HG02884 (cell line): ENCODE results near the gene IFT22.
"Not testable (repeated sequence)": the region's sequence is repeated elsewhere in the genome, so short reads cannot be mapped to it uniquely, and the experiment has no call there.

Source experiments
- ATAC-seq: cut with Tn5 transposase; IDR thresholded peaks from one replicate; pipeline ENCODE4 v1.9.1; 2021; ENCODE audit warnings: mild to moderate bottlenecking, moderate library complexity; ENCODE audit not compliant: unreplicated experiment

The IFT22 gene

GRCh38 chr7:101321491-101322401 lies at the start of gene IFT22:
Gene IFT22 (minus strand): TSS chr7:101321812. CDS start chr7:101321709, 103 bp downstream.
- ATAC-seq, result peak; percentile 95

GRCh38 chr7:101370836-101371235 lies 49.2 kb upstream of the IFT22 start:
- ATAC-seq, result no peak

DNA sequence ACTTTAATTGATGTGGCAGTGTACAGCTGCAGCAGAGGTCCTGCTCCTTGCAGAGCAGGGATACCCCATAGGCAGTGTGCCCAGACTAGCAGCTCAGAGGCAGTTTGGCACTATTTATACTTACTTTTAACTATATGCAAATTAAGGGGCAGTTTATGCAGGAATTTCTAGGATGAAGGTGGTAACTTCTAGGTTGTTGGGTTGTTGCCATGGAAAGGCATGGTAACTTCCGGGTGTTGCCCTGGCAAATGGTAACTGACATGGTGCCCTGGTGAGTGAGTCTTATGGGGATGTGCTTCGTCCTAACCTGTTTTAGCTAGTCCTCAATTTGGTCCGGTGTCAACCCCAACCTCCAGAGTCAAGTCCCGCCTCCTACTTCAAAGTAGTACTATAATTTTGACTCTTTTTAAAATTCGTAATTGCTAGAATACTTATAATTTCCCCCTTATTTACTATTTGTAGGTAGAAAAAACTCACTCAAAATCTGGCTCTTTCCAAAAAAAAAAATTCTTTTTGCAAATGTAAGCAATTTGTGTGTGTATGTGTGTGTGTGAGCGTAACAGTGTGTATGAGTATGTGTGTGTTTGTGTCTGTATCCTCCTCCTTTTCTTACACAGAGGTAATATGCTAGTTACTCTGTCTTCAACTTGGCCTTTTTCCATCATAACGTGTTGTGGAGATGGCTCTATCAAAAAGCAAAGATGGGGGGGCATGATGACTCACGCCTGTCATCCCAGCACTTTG lies 47.0 kb upstream of the IFT22 start:
- ATAC-seq, result no peak

DNA sequence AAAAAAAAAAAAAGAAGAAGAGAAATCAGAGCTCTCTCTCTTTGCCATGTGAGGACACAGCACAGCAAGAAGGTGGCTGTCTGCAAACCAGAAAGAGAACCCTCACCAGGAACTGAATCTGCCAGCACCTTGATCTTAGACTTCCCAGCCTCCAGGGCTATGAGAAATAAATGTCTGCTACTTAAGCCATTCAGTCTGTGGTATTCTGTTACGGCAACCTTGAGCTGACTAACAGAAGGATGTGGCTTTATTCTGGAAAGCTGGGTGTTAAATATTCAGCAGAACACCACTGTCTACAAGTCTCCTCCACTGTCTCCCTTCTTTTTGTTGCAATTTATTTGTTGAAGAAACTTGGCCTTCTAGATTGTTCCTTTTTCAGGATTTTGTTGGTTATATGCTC lies 46.1 kb upstream of the IFT22 start:
- no peak for ATAC-seq

DNA sequence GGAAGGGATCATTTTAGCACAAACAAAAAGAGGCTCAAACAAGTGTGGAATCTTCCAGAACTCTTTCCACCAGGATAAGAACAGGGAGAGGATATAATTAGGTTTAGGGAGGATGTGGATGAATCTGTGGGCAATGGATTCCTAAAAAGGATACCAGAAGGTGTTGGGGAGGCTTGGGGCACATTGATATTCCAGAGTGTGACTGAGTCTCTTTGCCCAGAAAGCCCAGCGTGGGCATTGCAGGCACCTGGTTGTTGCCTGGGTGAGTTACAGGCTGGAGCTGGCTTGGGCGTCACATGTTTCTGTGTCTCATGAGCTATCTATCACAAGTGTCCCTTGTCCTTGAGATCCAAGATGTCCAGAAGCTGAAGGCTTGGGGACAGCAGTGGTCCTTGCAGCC lies 44.3 kb upstream of the IFT22 start:
- ATAC-seq, result no peak

GRCh38 chr7:101363734-101364374 lies 42.2 kb upstream of the IFT22 start:
- ATAC-seq, result no peak

- ATAC-seq, result no peak
Observed at GRCh38 chr7:101363196-101363733, 41.7 kb upstream of the IFT22 start.

GRCh38 chr7:101362334-101363195 lies 41.0 kb upstream of the IFT22 start, which contains the start of gene COL26A1:
Gene COL26A1 (plus strand): TSS chr7:101362875. CDS start chr7:101363033, 158 bp downstream.
- ATAC-seq, result no peak

DNA sequence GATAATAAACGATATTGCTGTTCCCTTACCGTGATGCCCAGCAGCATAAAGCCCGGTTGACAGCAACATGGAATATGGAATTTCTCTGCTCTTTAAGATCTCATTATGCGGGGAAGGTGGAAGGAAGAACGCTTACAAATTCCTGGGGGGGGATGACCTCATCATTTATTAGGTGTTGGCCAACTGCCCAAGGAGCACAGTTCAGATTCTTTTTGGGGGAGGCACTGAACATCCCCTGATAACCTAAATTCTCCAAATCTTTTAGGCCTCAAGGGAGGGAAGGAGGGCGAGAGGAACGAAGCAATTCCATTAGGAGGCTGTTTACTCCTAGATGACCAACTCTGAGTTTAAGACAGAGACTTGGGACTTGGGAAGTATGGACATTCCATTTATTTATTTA lies 35.8 kb upstream of the IFT22 start:
- ATAC-seq, result no peak

GRCh38 chr7:101352920-101353308 lies 31.3 kb upstream of the IFT22 start:
- no peak for ATAC-seq

DNA sequence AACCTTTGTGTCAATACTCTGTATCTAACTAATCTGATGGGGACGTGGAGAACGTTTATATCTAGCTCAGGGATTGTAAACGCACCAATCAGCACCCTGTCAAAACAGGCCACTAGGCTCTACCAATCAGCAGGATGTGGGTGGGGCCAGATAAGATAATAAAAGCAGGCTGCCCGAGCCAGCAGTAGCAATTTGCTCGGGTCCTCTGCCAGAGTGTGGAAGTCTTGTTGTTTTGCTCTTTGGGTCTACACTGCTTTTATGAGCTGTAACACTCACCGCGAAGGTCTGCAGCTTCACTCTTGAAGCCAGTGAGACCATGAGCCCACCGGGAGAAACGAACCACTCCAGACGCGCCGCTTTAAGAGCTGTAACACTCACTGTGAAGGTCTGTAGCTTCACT lies 27.7 kb upstream of the IFT22 start:
- not testable (repeated sequence) for ATAC-seq

DNA sequence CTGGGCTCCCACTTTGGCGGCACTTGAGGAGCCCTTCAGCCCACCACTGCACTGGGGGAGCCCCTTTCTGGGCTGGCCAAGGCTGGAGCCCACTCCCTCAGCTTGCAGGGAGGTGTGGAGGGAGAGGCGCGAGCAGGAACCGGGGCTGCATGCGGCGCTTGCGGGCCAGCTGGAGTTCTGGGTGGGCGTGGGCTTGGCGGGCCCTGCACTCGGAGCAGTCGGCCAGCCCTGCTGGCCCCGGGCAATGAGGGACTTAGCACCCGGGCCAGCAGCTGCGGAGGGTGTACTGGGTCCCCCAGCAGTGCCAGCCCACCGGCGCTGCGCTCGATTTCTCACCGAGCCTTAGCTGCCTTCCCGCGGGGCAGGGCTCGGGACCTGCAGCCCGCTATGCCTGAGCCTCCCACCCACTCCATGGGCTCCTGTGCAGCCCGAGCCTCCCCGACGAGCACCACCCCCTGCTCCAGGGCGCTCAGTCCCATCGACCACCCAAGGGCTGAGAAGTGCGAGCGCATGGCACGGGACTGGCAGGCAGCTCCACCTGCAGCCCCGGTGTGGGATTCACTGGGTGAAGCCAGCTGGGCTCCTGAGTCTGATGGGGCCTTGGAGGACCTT lies 26.9 kb upstream of the IFT22 start:
- ATAC-seq, result not testable (repeated sequence)

DNA sequence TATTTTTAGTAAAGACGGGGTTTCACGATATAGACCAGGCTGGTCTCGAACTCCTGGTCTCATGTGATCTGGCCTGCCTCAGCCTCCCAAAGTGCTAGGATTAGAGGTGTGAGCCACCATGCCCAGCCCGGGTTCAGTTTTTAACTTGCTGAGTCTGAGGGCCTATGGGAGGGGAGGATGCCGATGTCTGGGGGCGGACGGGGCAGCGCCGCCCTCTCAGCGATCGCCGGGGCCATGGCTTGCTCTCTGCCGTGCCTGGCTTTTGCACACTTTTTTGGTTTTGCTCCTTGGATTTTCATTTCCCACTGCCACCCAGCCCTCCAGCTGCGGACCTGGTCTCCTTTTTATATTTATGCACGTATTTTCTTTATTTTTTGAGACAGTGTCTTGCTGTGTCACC lies 25.9 kb upstream of the IFT22 start:
- no peak for ATAC-seq

DNA sequence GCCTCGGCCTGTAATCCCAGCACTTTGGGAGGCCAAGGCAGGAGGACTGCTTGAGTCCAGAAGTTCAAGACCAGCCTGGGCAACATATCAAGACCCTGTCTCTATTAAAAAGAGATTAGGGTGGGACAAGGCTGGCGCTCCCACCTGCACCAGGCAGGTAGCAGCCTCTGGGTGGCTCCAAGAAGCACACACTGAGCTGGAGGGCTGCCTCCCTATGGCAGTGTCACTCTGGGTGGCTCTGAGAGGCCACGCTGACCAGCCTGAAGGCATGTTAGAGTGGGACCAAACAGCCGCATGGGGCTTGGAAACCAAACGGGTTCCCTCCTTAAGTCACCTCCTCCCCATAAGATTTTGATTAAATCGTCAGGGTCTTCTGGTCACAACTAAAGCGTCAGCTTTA lies 21.3 kb upstream of the IFT22 start:
- no peak for ATAC-seq

DNA sequence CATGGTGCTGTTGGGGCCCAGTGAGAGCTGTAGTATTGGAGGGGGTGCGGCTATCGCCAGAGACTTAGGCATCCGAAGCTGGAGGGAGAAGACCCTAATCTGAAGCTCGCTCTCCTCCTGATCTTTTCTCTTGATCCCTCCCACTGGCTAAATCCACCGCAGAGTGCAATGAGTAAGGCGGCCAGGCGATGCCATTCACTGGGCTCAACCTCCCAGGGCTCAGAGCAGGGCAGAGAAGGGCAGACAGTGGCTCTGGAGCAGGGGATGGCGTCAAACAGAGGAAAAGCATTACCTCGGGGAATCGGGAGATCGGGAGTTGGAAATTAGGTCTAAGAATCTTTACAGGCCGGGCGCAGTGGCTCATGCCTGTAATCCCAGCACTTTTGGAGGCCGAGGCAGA lies 18.8 kb upstream of the IFT22 start:
- no peak for ATAC-seq

GRCh38 chr7:101333912-101334311 lies 12.3 kb upstream of the IFT22 start:
- ATAC-seq, result no peak

DNA sequence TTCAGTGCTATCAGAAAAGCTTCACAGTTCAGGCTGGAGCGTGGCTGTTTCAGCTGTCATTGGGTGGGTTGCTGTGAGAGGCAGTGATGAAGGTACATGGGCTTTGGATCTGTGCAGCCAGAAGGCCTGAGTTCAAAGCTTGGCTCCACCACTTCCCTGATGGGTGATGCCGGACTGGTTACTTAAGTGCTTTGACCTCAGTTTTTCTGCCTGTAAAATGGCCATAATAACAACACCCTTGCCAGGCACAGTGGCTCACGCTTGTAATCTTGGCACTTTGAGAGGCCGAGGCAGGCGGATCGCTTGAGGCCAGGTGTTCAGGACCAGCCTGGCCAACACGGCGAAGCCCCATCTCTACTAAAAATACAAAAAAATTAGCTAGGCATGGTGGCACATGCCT lies 10.4 kb upstream of the IFT22 start:
- ATAC-seq, result no peak

GRCh38 chr7:101330011-101330484 lies 8.4 kb upstream of the IFT22 start:
- ATAC-seq, result no peak

- no peak for ATAC-seq
Observed at GRCh38 chr7:101328159-101328558, 6.5 kb upstream of the IFT22 start.

DNA sequence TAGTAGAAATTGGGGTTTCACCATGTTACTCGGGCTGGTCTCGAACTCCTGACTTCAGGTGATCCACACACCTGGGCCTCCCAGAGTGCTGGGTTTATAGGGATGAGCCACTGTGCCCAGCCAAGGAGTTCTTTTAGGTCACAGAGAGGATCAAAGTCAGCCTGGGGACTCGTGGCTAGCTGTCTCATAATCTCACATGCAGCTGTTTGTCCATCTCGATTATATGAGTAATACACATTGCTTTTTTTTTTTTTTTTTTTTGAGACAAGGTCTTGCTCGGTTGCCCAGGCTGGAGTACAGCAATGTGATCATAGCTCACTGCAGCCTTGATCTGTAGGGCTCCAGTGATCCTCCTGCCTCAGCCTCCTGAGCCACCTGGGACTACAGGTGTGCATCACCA lies 2.2 kb downstream of the IFT22 start:
- ATAC-seq, result no peak
